HL-60 (cell line): ENCODE results near the gene SMG6.

ENCODE experiments used
- DNase-seq, 2 experiments: peaks; one replicate each; pipeline ENCODE4 v3.0.0-alpha.2; 2010 to 2020; ENCODE audit warnings: low read depth in 1 of 2, low spot score in 1 of 2
- H3K27ac ChIP-seq: fragments of 250-450 bp; sonication (Bioruptor Pico); replicated peaks from 2 replicates; pipeline ENCODE4 v1.5.1; 2020; ENCODE audit warnings: mild to moderate bottlenecking, moderate library complexity
- H3K27me3 ChIP-seq: fragments of 250-450 bp; sonication (Bioruptor Pico); 2 replicates; pipeline ENCODE4 v1.5.1; 2021; ENCODE audit warnings: mild to moderate bottlenecking, moderate library complexity; ENCODE audit not compliant: insufficient read depth, poor library complexity, severe bottlenecking
- H3K4me3 ChIP-seq: replicated peaks from 2 replicates; pipeline ENCODE4 v1.5.1; 2011; ENCODE audit warnings: mild to moderate bottlenecking, control low read depth, low read length; ENCODE audit not compliant: insufficient read depth
- GABPA ChIP-seq: IDR thresholded peaks from 2 replicates; pipeline ENCODE4 v1.6.1; 2012; ENCODE audit warnings: low read depth
- POLR2AphosphoS5 ChIP-seq: IDR thresholded peaks from 2 replicates; pipeline ENCODE4 v1.6.1; 2012; ENCODE audit warnings: low read depth
- SPI1 ChIP-seq: IDR thresholded peaks from 2 replicates; pipeline ENCODE4 v1.6.1; 2012; ENCODE audit warnings: low read depth, mild to moderate bottlenecking, borderline replicate concordance
- TF ChIP-seq, protein P1 (sequence below): IDR thresholded peaks from 2 replicates; pipeline ENCODE4 v1.6.1; 2012; ENCODE audit warnings: low read depth; ENCODE audit not compliant: insufficient replicate concordance
- TF ChIP-seq, protein P2 (sequence below): IDR thresholded peaks from one replicate; pipeline ENCODE4 v1.5.1; 2011; ENCODE audit warnings: low read length, control low read depth, inconsistent platforms; ENCODE audit not compliant: insufficient read depth

SMG6 gene

DNA sequence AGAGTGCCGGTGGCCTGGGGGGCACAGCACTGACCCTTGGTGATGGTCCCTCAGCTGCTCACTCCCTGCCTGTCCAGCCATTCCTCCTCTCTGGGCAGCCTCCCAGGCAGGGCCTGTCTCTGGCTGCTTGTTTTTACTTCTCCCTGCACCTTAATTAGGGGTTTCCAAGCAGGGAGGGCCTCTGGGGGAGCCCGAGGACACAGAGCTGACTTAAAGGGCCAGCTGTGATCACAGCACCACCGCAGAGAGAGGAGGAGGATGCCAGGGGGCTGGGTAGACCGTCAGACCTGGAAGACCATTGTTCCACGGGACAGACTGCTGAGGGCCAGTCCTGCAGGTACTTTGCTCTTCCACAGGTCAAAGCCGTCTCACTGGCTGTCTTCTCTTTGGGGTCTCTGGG lies 274.8 kb downstream of the SMG6 start:
- DNase-seq = no peak
- Histone ChIP-seq H3K27ac (no peak overlapping the region), H3K4me3 (no peak overlapping the region), H3K27me3 (peaks cover 8% of the 10 kb centered on the region)
- TF ChIP-seq GABPA = no peak
- no peak for TF ChIP-seq POLR2AphosphoS5
- TF ChIP-seq, protein P1, sequence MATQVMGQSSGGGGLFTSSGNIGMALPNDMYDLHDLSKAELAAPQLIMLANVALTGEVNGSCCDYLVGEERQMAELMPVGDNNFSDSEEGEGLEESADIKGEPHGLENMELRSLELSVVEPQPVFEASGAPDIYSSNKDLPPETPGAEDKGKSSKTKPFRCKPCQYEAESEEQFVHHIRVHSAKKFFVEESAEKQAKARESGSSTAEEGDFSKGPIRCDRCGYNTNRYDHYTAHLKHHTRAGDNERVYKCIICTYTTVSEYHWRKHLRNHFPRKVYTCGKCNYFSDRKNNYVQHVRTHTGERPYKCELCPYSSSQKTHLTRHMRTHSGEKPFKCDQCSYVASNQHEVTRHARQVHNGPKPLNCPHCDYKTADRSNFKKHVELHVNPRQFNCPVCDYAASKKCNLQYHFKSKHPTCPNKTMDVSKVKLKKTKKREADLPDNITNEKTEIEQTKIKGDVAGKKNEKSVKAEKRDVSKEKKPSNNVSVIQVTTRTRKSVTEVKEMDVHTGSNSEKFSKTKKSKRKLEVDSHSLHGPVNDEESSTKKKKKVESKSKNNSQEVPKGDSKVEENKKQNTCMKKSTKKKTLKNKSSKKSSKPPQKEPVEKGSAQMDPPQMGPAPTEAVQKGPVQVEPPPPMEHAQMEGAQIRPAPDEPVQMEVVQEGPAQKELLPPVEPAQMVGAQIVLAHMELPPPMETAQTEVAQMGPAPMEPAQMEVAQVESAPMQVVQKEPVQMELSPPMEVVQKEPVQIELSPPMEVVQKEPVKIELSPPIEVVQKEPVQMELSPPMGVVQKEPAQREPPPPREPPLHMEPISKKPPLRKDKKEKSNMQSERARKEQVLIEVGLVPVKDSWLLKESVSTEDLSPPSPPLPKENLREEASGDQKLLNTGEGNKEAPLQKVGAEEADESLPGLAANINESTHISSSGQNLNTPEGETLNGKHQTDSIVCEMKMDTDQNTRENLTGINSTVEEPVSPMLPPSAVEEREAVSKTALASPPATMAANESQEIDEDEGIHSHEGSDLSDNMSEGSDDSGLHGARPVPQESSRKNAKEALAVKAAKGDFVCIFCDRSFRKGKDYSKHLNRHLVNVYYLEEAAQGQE = no peak
- TF ChIP-seq SPI1 = no peak
- TF ChIP-seq, protein P2, sequence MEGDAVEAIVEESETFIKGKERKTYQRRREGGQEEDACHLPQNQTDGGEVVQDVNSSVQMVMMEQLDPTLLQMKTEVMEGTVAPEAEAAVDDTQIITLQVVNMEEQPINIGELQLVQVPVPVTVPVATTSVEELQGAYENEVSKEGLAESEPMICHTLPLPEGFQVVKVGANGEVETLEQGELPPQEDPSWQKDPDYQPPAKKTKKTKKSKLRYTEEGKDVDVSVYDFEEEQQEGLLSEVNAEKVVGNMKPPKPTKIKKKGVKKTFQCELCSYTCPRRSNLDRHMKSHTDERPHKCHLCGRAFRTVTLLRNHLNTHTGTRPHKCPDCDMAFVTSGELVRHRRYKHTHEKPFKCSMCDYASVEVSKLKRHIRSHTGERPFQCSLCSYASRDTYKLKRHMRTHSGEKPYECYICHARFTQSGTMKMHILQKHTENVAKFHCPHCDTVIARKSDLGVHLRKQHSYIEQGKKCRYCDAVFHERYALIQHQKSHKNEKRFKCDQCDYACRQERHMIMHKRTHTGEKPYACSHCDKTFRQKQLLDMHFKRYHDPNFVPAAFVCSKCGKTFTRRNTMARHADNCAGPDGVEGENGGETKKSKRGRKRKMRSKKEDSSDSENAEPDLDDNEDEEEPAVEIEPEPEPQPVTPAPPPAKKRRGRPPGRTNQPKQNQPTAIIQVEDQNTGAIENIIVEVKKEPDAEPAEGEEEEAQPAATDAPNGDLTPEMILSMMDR = no peak

DNA sequence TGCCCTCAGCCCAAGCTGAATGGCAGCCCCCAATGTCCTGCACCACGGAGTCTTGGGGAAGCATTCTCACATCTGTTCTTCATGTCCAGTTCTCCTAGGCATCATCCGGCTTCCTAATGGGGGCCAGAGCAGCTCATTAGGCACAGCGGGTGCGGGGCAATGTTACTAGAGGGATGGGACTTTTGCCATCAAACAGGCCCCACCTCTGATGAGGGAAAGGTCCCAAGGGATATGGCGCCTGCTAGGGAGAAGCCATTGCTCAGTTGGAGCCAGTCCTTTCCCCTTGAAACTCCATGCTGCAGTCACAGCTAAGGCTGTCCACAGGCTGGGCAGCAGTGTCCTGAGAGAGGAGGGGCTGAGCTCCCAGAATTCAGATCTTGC lies 275.4 kb downstream of the SMG6 start:
- Histone ChIP-seq H3K4me3 (no peak overlapping the region), H3K27me3 (peaks cover 8% of the 10 kb centered on the region), H3K27ac (no peak overlapping the region)
- TF ChIP-seq, protein P1 = no peak
- TF ChIP-seq, protein P2 = no peak
- TF ChIP-seq SPI1 (no peak), GABPA (no peak), POLR2AphosphoS5 (no peak)
- DNase-seq = no peak

DNA sequence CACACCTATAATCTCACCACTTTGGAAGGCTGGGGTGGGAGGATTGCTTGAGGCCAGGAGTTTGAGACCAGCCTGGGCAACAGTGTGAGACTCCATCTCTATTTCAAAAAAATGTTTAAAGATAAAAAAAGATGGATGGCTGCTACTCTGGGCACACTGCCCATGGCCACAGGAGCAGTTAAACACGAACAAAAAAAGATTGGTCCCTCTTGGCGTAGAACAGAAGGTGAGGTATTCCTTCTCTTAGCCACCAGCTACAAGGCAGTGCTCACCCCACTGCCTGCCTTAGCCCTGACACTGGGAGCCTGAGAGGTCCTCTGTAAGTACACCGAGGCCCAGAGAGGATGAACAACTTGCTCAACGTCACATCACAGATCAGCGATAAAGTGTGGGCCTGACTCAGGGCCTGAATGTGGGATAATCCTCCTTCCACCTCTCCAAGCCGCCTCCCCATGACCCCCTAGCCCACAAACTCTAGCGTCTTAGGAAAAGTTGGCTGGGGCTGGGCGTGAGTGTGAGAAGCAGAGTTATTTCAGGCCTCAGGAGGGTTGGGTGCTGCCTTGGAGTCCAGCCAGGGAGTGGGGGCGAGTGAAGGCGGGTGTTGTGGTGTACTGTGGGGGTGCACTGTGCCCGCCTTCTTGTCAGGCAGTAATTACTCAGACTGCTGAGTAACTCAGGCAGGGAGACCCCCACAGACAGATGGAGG lies 275.9 kb downstream of the SMG6 start:
- Histone ChIP-seq H3K27me3 (peaks cover 8% of the 10 kb centered on the region), H3K27ac (no peak overlapping the region), H3K4me3 (no peak overlapping the region)
- TF ChIP-seq GABPA (no peak), SPI1 (no peak), POLR2AphosphoS5 (no peak)
- TF ChIP-seq, protein P1 = no peak
- TF ChIP-seq, protein P2 = no peak
- DNase-seq = no peak
